ENCODE results near the gene ZNF682. TPM values are rescaled to one million over a fixed set of nuclear protein-coding genes. Genes with fewer than 3 reads are reported as not detected.

The ZNF682 gene
- total and polyA plus RNA-seq, 2 experiments from 2014 or later = 25.1 to 45.1 TPM

- Histone ChIP-seq H3K4me3 (peak within 1 kb of the TSS; percentile 92), H3K4me2 (peak within 1 kb of the TSS; percentile 95), H4K20me1 (replicated peaks; ENCODE audit: insufficient read depth) (peaks cover 11% of the 10 kb centered on the region), H3K79me2 (replicated peaks; ENCODE audit: insufficient read depth) (peaks cover 51% of the 10 kb centered on the region), H3K27ac (ENCODE audit: low read depth) (peak within 1 kb of the TSS; percentile 89), H3K36me3 (ENCODE audit: insufficient read depth) (0 out of 2 replicates have a peak, but pooled peaks cover 10% of the 10 kb centered on the region), H3K27me3 (ENCODE audit: insufficient read depth) (no peaks in the 10 kb centered on the region), H3F3A (replicated peaks; ENCODE audit: low read depth) (no peaks in the 10 kb centered on the region; the same call in 1 of the 2 replicates), H3K9me2 (ENCODE audit: insufficient read depth) (peaks cover 8% of the 10 kb centered on the region; the same call in 1 of the 2 replicates), H2AFZ (no peak within 1 kb of the TSS), H3K4me1 (ENCODE audit: insufficient read depth) (peaks cover 31% of the 10 kb centered on the region)
- TF ChIP-seq ZNF462 (CRISPR knock-in tag; IDR thresholded peaks at IDR 0.05) (no peak), ZNF114 (CRISPR knock-in tag; IDR thresholded peaks at IDR 0.05) (no peak), ETS1 (IDR thresholded peaks at IDR 0.05) (no peak), JUNB (IDR thresholded peaks at IDR 0.05; ENCODE audit: unreplicated experiment) (no peak), NANOG (IDR thresholded peaks at IDR 0.05; ENCODE audit: borderline replicate concordance) (no peak), CTCF (conservative IDR thresholded peaks at IDR 0.05; ENCODE audit: low read depth in 2 of 2) (peak in 1 of 2 experiments; percentile 17; a peak in 1 of 4 replicates), POLR2AphosphoS5 (IDR thresholded peaks at IDR 0.05; ENCODE audit: low read depth) (peak; percentile 85), STAT1 (IDR thresholded peaks at IDR 0.05; ENCODE audit: unreplicated experiment) (no peak), EZH2phosphoT487 (IDR thresholded peaks at IDR 0.05; ENCODE audit: unreplicated experiment) (no peak), EZH2 (IDR thresholded peaks at IDR 0.05; ENCODE audit: low read depth, unreplicated experiment) (no peak), CREB1 (CRISPR knock-in tag; IDR thresholded peaks at IDR 0.05; ENCODE audit: low read depth) (no peak), REST (IDR thresholded peaks at IDR 0.05; ENCODE audit: unreplicated experiment) (no peak)
- Mint-ChIP-seq H3K27me3 (ENCODE audit: insufficient read depth, low read depth, poor library complexity) (peaks cover 19% of the 10 kb centered on the region), H3K4me3 (peak within 1 kb of the TSS; percentile 99), H3K9me3 (no peaks in the 10 kb centered on the region), H3K4me1 (peaks cover 39% of the 10 kb centered on the region), H3K36me3 (ENCODE audit: low read depth) (peaks cover 36% of the 10 kb centered on the region), H3K27ac (peak within 1 kb of the TSS; percentile 99)
- ATAC-seq (peak; percentile 90), DNase-seq (ENCODE audit: low spot score) (peak; percentile 100)
These were observed 38.6 kb upstream of the ZNF682 start, which contains the start of gene ZNF90 for GRCh38 chr19:20077791-20078463. ZNF90 (plus strand) TSS chr19:20078000; CDS start chr19:20078133, 133 bp downstream.
